NCI-H146 treated with DMSO at 0.1 percent for 48 hours (cell line): Measurements from ENCODE around the gene OSBPL3.

ENCODE experiments used
- DNase-seq: peaks from one replicate; lab custom pipeline; 2025; ENCODE audit not compliant: unreplicated experiment; lab: John Stamatoyannopoulos, UW

OSBPL3 gene

GRCh38 chr7:24834128-24834798 lies 145.7 kb downstream of the OSBPL3 start:
- DNase-seq, result no peak

DNA sequence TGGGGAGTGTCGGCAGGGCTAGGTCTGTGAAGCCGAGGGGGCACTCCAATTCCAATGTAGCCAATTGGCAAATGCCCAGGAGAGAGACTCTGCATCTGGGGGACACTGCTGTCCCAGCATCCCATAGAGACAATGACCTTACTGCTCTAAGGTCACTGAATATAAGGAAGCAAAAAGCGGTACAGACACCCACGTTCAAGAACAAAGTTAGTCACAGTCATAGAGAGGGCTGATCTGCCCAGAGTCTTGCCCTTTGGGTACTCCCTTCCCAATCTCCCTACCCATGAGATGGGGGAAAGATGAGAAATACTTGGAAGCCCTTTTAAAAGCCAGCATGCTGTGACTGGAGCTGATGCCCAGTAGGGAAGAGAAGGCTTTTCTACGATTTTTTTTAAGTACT lies 146.4 kb downstream of the OSBPL3 start:
- DNase-seq, result no peak

DNA sequence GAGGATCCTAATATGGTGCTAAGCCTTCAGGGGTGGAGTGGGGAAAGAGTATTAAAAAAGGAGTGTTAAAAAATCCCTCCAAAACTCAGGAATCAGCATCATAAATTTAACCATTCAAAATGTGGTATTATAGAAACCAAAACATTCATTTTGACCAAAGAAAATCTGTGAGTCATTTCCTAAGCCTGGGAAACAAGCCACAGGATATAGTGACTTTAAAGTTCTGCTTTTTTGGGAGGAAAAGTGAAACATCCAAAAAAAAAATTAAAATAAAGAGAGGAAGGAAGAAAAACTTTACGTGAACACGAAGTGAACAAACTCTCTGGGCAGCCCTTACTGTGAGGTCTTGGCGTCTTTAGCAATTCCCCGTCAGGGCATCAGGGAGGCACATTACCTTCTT lies 148.7 kb downstream of the OSBPL3 start:
- DNase-seq, result no peak

DNA sequence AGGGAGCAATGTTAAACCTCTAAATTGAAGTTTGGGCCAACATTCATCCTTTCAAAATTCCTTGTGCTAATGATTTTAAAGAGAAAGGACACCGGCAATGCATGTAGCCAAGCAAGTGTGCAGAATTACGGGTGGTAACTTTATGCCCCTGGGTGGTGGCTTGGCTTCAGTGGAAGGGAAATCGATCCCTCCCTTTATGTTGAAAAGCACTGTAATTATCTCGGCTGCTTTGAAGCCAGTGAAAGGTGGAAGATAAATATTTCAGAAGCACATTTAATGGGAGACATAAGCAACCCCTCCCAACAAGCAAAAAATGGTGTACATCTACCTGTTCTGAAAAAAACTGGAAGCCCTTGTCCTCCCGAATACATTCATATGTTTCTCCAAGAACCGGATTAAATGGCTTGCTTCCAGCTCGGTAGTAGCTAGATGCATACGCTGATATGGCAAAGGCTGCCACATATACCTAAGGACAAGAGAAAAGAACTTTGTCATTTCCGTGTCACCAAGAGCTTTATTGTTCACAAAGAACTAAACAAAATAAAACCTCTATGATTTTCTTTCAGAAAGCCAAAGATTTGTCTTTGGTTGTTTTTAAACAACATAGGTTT lies 149.4 kb downstream of the OSBPL3 start:
- peak; percentile 88 for DNase-seq

GRCh38 chr7:24829787-24830186 lies 150.2 kb downstream of the OSBPL3 start:
- no peak for DNase-seq

DNA sequence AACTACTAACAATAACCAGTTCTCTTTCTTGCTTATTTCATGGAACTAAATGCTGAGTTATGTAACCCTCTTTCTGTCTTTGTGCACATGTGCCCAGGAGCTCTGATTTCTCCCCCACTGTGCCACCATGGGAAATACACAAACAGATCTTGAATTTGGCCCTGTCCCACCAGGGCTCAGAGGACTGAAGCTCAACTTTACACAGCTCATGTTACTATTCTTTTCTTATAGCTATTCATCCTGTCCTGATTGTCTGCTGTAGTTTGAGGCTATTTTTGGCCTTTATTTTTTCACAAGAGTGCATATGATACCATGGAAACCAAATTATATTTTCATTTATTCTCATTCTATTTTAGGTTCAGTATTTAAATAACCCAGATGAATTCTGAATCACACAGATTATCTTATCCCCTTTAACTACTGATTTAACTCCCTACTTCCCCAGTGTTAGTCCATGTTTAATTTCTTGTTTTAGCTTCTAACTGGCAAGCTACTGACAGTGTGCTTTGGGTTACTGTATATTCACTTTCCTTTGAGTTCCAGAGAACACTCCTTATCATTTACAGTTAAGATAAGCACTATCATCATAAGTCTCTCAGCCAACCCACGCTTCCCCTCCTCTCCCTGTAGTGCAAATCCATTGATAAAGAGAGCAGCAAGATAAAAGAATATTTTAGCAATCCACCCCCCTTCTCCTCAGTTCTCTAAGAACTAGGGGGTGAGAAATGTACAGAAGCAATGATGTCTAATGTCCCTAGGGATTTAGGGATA lies 150.9 kb downstream of the OSBPL3 start:
- DNase-seq, result peak; percentile 30

- DNase-seq, result no peak
These were observed 152.4 kb downstream of the OSBPL3 start for GRCh38 chr7:24827589-24827988.

DNA sequence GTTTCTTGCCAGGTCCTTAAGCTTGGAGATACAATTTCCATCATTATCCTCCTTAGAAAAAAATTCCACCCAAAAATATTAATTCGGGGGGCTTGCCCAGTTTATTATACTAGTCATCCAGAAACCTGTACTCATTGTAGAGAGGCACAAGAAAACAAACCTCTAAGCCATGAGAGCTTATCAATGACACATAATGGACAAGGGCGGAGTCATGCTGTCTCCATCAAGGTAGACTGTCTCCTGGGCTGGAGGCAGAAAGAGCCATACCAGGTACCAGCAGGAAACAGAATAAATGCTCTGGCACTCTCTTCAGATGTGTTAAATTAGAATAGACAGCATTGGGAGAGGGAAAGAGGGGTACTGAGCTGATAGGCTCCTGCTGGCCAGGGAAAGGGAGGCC lies 153.0 kb downstream of the OSBPL3 start:
- DNase-seq, result no peak

GRCh38 chr7:24826662-24827020 lies 153.3 kb downstream of the OSBPL3 start:
- DNase-seq, result no peak

GRCh38 chr7:24825931-24826661 lies 153.9 kb downstream of the OSBPL3 start:
- no peak for DNase-seq

- DNase-seq, result no peak
These were observed 154.6 kb downstream of the OSBPL3 start for GRCh38 chr7:24825381-24825794.

DNA sequence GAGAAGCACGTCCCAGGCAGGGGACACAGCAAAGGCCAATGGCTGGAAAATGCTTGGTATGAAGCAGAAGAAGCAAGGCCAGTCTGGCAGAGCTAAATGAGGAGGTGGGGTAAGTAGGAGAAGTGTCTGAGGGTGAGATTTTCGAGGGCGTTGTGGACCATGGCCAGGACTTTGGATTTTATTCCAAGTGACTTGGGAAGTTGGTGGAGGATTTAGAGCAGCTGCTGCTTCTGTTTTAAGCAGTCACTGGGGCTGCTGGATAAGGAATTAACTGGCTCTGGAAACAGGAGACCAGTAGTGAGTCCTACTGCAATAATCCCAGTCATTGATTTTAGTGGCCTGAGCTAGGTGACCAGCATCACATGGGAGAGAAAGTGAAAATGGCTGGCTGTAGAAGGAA lies 155.1 kb downstream of the OSBPL3 start:
- DNase-seq, result no peak

- DNase-seq, result no peak
These were observed 155.6 kb downstream of the OSBPL3 start for GRCh38 chr7:24824400-24824799.

DNA sequence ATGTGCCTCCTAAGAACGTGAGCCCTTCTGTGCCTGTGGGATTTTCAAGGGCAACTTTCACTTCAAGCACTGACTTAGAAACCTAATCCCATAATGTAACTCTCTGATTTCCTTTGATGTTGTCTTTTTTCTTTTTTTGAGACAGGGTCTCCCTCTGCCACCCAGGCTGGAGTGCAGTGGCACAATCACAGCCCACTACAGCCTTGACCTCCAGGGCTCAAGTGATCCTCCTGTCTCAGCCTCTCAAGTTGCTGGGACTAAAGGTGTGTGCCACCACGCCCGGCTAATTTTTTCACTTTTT lies 158.3 kb downstream of the OSBPL3 start:
- DNase-seq, result no peak

- DNase-seq, result no peak
These were observed 158.8 kb downstream of the OSBPL3 start for GRCh38 chr7:24821045-24821753.

- peak; percentile 56 for DNase-seq
These were observed 159.3 kb downstream of the OSBPL3 start for GRCh38 chr7:24820730-24821044.

DNA sequence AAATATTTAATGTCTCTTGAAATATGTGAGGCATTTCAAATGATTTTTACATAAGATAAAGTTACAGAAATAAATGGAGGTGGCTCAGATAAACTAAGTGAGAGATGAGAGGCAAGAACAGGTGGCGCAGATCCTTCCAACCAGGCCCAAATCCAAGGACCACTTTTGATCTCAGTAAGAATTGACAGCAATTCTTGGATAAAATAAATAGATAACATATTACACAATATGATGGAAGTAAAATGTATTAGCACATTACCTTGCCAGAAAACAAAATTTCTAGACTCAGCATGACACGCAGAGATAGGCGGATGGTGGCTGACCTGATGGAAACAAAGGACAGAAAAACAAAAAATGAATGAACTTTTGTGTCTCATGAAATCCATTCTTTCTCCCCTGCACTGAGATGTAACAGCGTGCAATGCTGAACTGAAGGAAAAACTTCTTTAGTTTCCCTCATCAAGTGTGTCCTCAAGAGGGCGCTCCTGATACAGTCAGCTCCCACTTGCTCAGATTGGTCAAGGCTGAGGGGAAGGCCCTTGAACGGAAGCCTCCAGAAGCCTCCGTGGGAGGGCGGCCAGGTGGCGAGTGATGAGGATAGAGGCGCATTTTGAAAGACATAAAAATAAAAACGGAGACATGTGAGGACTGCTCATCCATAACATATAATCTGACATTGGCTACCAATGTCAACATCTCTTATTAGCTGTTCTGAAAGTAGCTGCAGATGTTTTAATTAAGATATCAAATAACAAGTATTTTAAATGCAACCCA lies 159.9 kb downstream of the OSBPL3 start:
- peak; percentile 77 for DNase-seq

DNA sequence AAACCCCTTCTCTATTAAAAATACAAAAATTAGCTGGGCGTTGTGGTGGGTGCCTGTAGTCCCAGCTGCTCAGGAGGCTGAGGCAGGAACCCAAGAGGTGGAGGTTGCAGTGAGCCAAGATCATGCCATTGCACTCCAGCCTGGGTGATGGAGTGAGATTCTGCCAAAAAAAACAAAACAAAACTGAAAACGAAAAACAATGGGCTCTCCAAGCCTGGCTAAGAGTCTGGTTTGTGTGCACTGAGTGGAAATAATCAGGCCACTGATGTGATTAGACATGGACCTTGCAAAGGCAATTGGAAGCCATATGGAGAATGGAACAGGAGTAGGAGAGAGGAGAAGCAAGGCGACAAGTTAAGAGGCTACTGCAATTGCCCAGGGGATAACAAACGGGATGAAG lies 162.6 kb downstream of the OSBPL3 start:
- DNase-seq, result no peak

DNA sequence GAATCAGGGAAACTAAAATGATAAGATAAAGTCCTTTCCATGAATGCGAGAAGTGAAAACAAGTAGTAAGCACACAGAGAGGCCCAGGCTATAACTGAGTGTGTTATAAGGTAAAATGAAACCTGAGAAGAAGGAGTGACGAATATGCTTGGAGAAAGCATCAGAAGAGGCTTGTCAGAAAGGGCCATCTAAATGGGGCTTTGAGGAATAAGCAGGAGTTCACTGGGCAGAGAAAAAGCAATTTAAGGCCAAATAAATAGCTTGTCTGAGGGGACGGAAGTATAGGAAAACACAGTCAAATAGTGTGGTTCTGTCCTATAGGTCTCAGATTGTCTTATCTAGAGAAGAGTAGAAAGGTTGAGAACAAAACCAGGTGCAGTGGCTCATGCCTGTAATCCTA lies 163.1 kb downstream of the OSBPL3 start:
- DNase-seq, result no peak

- peak; percentile 26 for DNase-seq
These were observed 167.6 kb downstream of the OSBPL3 start for GRCh38 chr7:24812305-24812945.
